Left lung (tissue), 10 donors: ENCODE data around the gene PYY. TPM values are rescaled to one million over a fixed set of nuclear protein-coding genes. Genes with fewer than 3 reads are reported as not detected.

ENCODE experiments used
- ATAC-seq: fragments of 200-7000 bp; cut with Tn5 transposase; one replicate; pipeline ENCODE4 v1.9.1; 2020; ENCODE audit warnings: moderate library complexity
- DNase-seq, 4 donors: peaks; one replicate each; pipeline ENCODE4 v3.0.0-alpha.2; 2013 to 2020
- H3K27ac ChIP-seq, 2 donors: fragments of 200-600 bp; sonication (generic) in 1 of 2; one replicate each; pipeline versions ENCODE4 v1.5.0 to v1.8.0; 2020 to 2021
- H3K27me3 ChIP-seq, 2 donors: fragments of 200-600 bp; sonication (generic) in 1 of 2; one replicate each; pipeline versions ENCODE4 v1.5.0 to v1.8.0; 2020 to 2021
- H3K36me3 ChIP-seq, 2 donors: fragments of 200-600 bp; sonication (generic) in 1 of 2; one replicate each; pipeline versions ENCODE4 v1.5.0 to v1.8.0; 2020 to 2021
- H3K4me1 ChIP-seq, 2 donors: fragments of 200-600 bp; one replicate each; pipeline ENCODE4 v1.8.0; 2021
- H3K4me3 ChIP-seq, 2 donors: fragments of 200-600 bp; sonication (generic) in 1 of 2; one replicate each; pipeline versions ENCODE4 v1.5.0 to v1.8.0; 2020 to 2021; ENCODE audit warnings: mild to moderate bottlenecking in 1 of 2
- H3K9me3 ChIP-seq, 2 donors: fragments of 200-600 bp; sonication (generic) in 1 of 2; one replicate each; pipeline versions ENCODE4 v1.5.0 to v1.8.0; 2020 to 2021
- CTCF ChIP-seq, 2 donors: fragments of 200-600 bp; sonication (generic) in 1 of 2; IDR thresholded peaks; one replicate each; pipeline versions ENCODE4 v1.5.0 to v1.8.0; 2021; ENCODE audit warnings: antibody characterized with exemption in 2 of 2
- intact Hi-C, 2 donors: fragments of 100-400 bp; cut with DNase I; formaldehyde crosslinking; loops; one replicate each; pipeline versions ENCODE4 v1.11.2 to v1.14.2; 2022
- polyA plus RNA-seq, 6 donors: library from polyadenylated mRNA; unstranded; fragments of 120-200 nt; gene quantifications; one replicate each; pipeline ENCODE4 v1.2.1, GENCODE V29; 2013; ENCODE audit not compliant: insufficient read length in 6 of 6
- total RNA-seq, 2 donors: library from RNA; stranded (reverse); fragmentation: NEBNext Ultra II Directional; extraction: Animal tissue kit (Norgen Biotek cat#: 25700); gene quantifications; one replicate each; pipeline ENCODE4 v1.2.1, GENCODE V29; 2021
- donor health status: DM: no; HTN: yes; CAD: no.
- donor health status: DM: no; HTN: no; CAD: no.

Gene PYY
- total and polyA plus RNA-seq, 8 donors, result 0.21 to 0.68 (median 0.43) TPM; not detected in 4

- Histone ChIP-seq H3K27me3 (peaks cover 0 to 55% of the 10 kb centered on the region in 2 donors), H3K4me1 (peaks cover 5 to 6% of the 10 kb centered on the region in 2 donors), H3K9me3 (no peaks in the 10 kb centered on the region), H3K4me3 (no peak overlapping the region), H3K36me3 (no peaks in the 10 kb centered on the region), H3K27ac (no peak overlapping the region)
- no peak for TF ChIP-seq CTCF (IDR thresholded peaks at IDR 0.05)
- DNase-seq, result no peak
- intact Hi-C loops, result no loop called here
- ATAC-seq, result no peak
These were observed 36.8 kb downstream of the PYY start for GRCh38 chr17:43917016-43917347.

- Histone ChIP-seq H3K27ac (no peak overlapping the region), H3K9me3 (no peaks in the 10 kb centered on the region), H3K4me3 (no peak overlapping the region), H3K36me3 (no peaks in the 10 kb centered on the region), H3K27me3 (peaks cover 0 to 53% of the 10 kb centered on the region in 2 donors), H3K4me1 (peaks cover 5 to 6% of the 10 kb centered on the region in 2 donors)
- intact Hi-C loops, result no loop called here
- no peak for TF ChIP-seq CTCF (IDR thresholded peaks at IDR 0.05)
- DNase-seq (no peak), ATAC-seq (no peak)
These were observed 37.4 kb downstream of the PYY start for GRCh38 chr17:43916385-43916784.

GRCh38 chr17:43915559-43915958 lies 38.2 kb downstream of the PYY start:
- ATAC-seq, result no peak
- intact Hi-C loops, result no loop called here

GRCh38 chr17:43914451-43914850 lies 39.3 kb downstream of the PYY start:
- Histone ChIP-seq H3K27ac (no peak overlapping the region), H3K9me3 (no peaks in the 10 kb centered on the region), H3K36me3 (no peaks in the 10 kb centered on the region), H3K4me1 (peaks cover 5 to 6% of the 10 kb centered on the region in 2 donors), H3K27me3 (peaks cover 0 to 56% of the 10 kb centered on the region in 2 donors), H3K4me3 (no peak overlapping the region)
- ATAC-seq, result no peak
- TF ChIP-seq CTCF (IDR thresholded peaks at IDR 0.05), result no peak
- intact Hi-C loops, result no loop called here
- no peak for DNase-seq

More at GRCh38 chr17:43915559-43915958, 38.2 kb downstream of the PYY start:
- Histone ChIP-seq H3K27ac (no peak overlapping the region), H3K4me3 (no peak overlapping the region), H3K4me1 (peaks cover 5 to 6% of the 10 kb centered on the region in 2 donors), H3K36me3 (no peaks in the 10 kb centered on the region), H3K9me3 (no peaks in the 10 kb centered on the region), H3K27me3 (peaks cover 0 to 47% of the 10 kb centered on the region in 2 donors)
- TF ChIP-seq CTCF (IDR thresholded peaks at IDR 0.05), result no peak
- DNase-seq, result no peak

GRCh38 chr17:43913584-43913983 lies 40.2 kb downstream of the PYY start:
- Histone ChIP-seq H3K27ac (no peak overlapping the region), H3K27me3 (peaks cover 3 to 57% of the 10 kb centered on the region in 2 donors), H3K4me1 (peaks cover 5 to 6% of the 10 kb centered on the region in 2 donors), H3K4me3 (no peak overlapping the region), H3K36me3 (no peaks in the 10 kb centered on the region), H3K9me3 (no peaks in the 10 kb centered on the region)
- no peak for ATAC-seq
- intact Hi-C loops, result no loop called here
- TF ChIP-seq CTCF (IDR thresholded peaks at IDR 0.05), result no peak
- no peak for DNase-seq
